ENCODE measurements around the gene DENND1C. TPM values are rescaled to one million over a fixed set of nuclear protein-coding genes. Genes with fewer than 3 reads are reported as not detected.
A peak's percentile ranks its signal among the peaks of the same experiment; 100 is the strongest.

DENND1C gene
- total and polyA plus RNA-seq, 2 experiments from 2014 or later = 3.1 to 6.1 TPM

GRCh38 chr19:6423499-6424194, 57.9 kb downstream of the DENND1C start:
- Mint-ChIP-seq H3K27me3 (ENCODE audit: insufficient read depth, low read depth, poor library complexity) (peaks cover 15% of the 10 kb centered on the region), H3K4me1 (peaks cover 13% of the 10 kb centered on the region), H3K27ac (peak overlapping the region; percentile 84), H3K9me3 (peaks cover 9% of the 10 kb centered on the region), H3K4me3 (peak overlapping the region; percentile 92), H3K36me3 (ENCODE audit: low read depth) (peaks cover 63% of the 10 kb centered on the region)
- Histone ChIP-seq H3K27ac (ENCODE audit: low read depth) (0 out of 2 replicates have a peak overlapping the region, but pooled peaks have one; percentile 63), H3K27me3 (ENCODE audit: insufficient read depth) (no peaks in the 10 kb centered on the region), H3K4me2 (peak overlapping the region; percentile 91), H3F3A (replicated peaks; ENCODE audit: low read depth) (0 out of 2 replicates have a peak, but pooled peaks cover 4% of the 10 kb centered on the region), H3K4me1 (ENCODE audit: insufficient read depth) (peaks cover 8% of the 10 kb centered on the region; the same call in 1 of the 2 replicates), H3K9me2 (ENCODE audit: insufficient read depth) (peaks cover 7% of the 10 kb centered on the region; the same call in 1 of the 2 replicates), H3K79me2 (replicated peaks; ENCODE audit: insufficient read depth) (peaks cover 53% of the 10 kb centered on the region), H4K20me1 (replicated peaks; ENCODE audit: insufficient read depth) (peaks cover 42% of the 10 kb centered on the region), H3K36me3 (ENCODE audit: insufficient read depth) (peaks cover 30% of the 10 kb centered on the region), H2AFZ (no peak overlapping the region), H3K4me3 (peak overlapping the region; percentile 97)
- ATAC-seq (peak; percentile 10), DNase-seq (ENCODE audit: low spot score) (peak; percentile 74)
- TF ChIP-seq EZH2 (IDR thresholded peaks at IDR 0.05; ENCODE audit: low read depth, unreplicated experiment) = no peak
- no peak for TF ChIP-seq NANOG (IDR thresholded peaks at IDR 0.05; ENCODE audit: borderline replicate concordance)
- TF ChIP-seq JUNB (IDR thresholded peaks at IDR 0.05; ENCODE audit: unreplicated experiment) = no peak
- no peak for TF ChIP-seq EZH2phosphoT487 (IDR thresholded peaks at IDR 0.05; ENCODE audit: unreplicated experiment)
- TF ChIP-seq REST (IDR thresholded peaks at IDR 0.05; ENCODE audit: unreplicated experiment) = no peak
- TF ChIP-seq CREB1 (CRISPR knock-in tag; IDR thresholded peaks at IDR 0.05; ENCODE audit: low read depth) = no peak
- no peak for TF ChIP-seq ZNF462 (CRISPR knock-in tag; IDR thresholded peaks at IDR 0.05)
- TF ChIP-seq STAT1 (IDR thresholded peaks at IDR 0.05; ENCODE audit: unreplicated experiment) = no peak
- TF ChIP-seq ZNF114 (CRISPR knock-in tag; IDR thresholded peaks at IDR 0.05) = no peak
- no peak for TF ChIP-seq POLR2AphosphoS5 (IDR thresholded peaks at IDR 0.05; ENCODE audit: low read depth)
- TF ChIP-seq ETS1 (IDR thresholded peaks at IDR 0.05) = no peak
- TF ChIP-seq CTCF (conservative IDR thresholded peaks at IDR 0.05; ENCODE audit: low read depth in 2 of 2) = no peak
- TF ChIP-seq ZNF331 (CRISPR knock-in tag; IDR thresholded peaks at IDR 0.05; ENCODE audit: low read depth) = no peak
